Osteoblast (primary cell): ENCODE data around the gene RGS17. TPM values are rescaled to one million over a fixed set of nuclear protein-coding genes. Genes with fewer than 3 reads are reported as not detected.
A peak's percentile ranks its signal among the peaks of the same experiment; 100 is the strongest.
"Not testable (repeated sequence)": the region's sequence is repeated elsewhere in the genome, so short reads cannot be mapped to it uniquely, and the experiment has no call there.

Source experiments
- DNase-seq: peaks from one replicate; pipeline ENCODE4 v3.0.0; 2011; ENCODE audit warnings: low spot score, mixed read lengths; ENCODE audit not compliant: insufficient read length; ENCODE audit errors: missing footprints
- H2AFZ ChIP-seq: 2 replicates; pipeline ENCODE4 v1.6.0; 2011; ENCODE audit warnings: mild to moderate bottlenecking, low read length
- H3K27ac ChIP-seq: 2 replicates; pipeline ENCODE4 v1.5.1; 2011; ENCODE audit warnings: mild to moderate bottlenecking, low read depth, low read length, moderate library complexity
- H3K27me3 ChIP-seq: 2 replicates; pipeline ENCODE4 v1.6.0; 2012; ENCODE audit warnings: mild to moderate bottlenecking, control low read depth, inconsistent platforms, low read length, moderate library complexity; ENCODE audit not compliant: insufficient read depth
- H3K36me3 ChIP-seq: 2 replicates; pipeline ENCODE4 v1.5.1; 2011; ENCODE audit warnings: mild to moderate bottlenecking, low read length, control low read depth, moderate library complexity; ENCODE audit not compliant: insufficient read depth
- H3K4me1 ChIP-seq: 2 replicates; pipeline ENCODE4 v1.5.1; 2011; ENCODE audit warnings: mild to moderate bottlenecking, low read length, control low read depth, moderate library complexity; ENCODE audit not compliant: insufficient read depth
- H3K4me2 ChIP-seq: 2 replicates; pipeline ENCODE4 v1.6.0; 2011; ENCODE audit warnings: mild to moderate bottlenecking, low read length; ENCODE audit not compliant: insufficient read depth
- H3K4me3 ChIP-seq: fragments of 200-600 bp; sonication (generic); 3 replicates; pipeline ENCODE4 v1.5.1; 2012; ENCODE audit warnings: mild to moderate bottlenecking, low read length, inconsistent platforms; ENCODE audit not compliant: insufficient read depth
- H3K79me2 ChIP-seq: 2 replicates; pipeline ENCODE4 v1.6.0; 2012; ENCODE audit warnings: mild to moderate bottlenecking, low read length, control low read depth, inconsistent platforms; ENCODE audit not compliant: insufficient read depth
- H3K9me3 ChIP-seq: 2 replicates; pipeline ENCODE4 v1.5.1; 2011; ENCODE audit warnings: low read depth, low read length, control low read depth
- H4K20me1 ChIP-seq: 2 replicates; pipeline ENCODE4 v1.6.0; 2012; ENCODE audit warnings: mild to moderate bottlenecking, low read length, control low read depth; ENCODE audit not compliant: insufficient read depth
- total RNA-seq: library from RNA; depleted of rRNA; stranded (reverse); fragments of >200 nt; gene quantifications from 2 replicates; pipeline ENCODE4 v1.2.3, GENCODE V29; 2012
- TF ChIP-seq, protein P1 (sequence below): IDR thresholded peaks from 2 replicates; pipeline ENCODE4 v1.5.1; 2011; ENCODE audit warnings: mild to moderate bottlenecking, low read depth, low read length, moderate library complexity; ENCODE audit errors: extremely low read depth

RGS17 gene
- total RNA-seq, 1 donor, result 1.4 TPM

DNA sequence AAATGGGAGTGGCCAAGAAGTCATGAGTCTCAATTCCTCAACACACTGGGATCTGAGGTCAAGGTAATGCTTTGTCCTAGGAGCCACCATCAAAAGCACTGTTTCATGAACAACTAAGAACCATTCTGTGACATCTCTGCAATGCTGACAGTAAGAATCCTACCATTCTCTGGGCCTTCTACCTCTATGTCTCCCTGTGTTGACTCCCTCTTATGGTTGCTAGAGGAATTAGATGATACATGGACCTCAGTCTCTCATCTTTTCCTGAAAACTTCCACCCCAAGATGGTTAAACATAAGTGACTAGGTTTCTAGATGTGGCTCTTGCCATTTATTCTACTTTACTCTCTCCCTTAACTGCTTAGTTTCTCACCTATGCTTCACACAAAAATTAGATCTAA, 137.7 kb downstream of the RGS17 start:
- Histone ChIP-seq H3K27me3 (no peaks in the 10 kb centered on the region), H3K36me3 (peaks cover 32% of the 10 kb centered on the region), H2AFZ (no peak overlapping the region), H4K20me1 (no peaks in the 10 kb centered on the region), H3K4me2 (no peak overlapping the region), H3K27ac (no peak overlapping the region), H3K4me3 (no peak overlapping the region), H3K9me3 (no peaks in the 10 kb centered on the region), H3K4me1 (no peaks in the 10 kb centered on the region), H3K79me2 (peaks cover 75% of the 10 kb centered on the region)
- TF ChIP-seq, protein P1, sequence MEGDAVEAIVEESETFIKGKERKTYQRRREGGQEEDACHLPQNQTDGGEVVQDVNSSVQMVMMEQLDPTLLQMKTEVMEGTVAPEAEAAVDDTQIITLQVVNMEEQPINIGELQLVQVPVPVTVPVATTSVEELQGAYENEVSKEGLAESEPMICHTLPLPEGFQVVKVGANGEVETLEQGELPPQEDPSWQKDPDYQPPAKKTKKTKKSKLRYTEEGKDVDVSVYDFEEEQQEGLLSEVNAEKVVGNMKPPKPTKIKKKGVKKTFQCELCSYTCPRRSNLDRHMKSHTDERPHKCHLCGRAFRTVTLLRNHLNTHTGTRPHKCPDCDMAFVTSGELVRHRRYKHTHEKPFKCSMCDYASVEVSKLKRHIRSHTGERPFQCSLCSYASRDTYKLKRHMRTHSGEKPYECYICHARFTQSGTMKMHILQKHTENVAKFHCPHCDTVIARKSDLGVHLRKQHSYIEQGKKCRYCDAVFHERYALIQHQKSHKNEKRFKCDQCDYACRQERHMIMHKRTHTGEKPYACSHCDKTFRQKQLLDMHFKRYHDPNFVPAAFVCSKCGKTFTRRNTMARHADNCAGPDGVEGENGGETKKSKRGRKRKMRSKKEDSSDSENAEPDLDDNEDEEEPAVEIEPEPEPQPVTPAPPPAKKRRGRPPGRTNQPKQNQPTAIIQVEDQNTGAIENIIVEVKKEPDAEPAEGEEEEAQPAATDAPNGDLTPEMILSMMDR, result peak; percentile 21
- DNase-seq, result no peak

DNA sequence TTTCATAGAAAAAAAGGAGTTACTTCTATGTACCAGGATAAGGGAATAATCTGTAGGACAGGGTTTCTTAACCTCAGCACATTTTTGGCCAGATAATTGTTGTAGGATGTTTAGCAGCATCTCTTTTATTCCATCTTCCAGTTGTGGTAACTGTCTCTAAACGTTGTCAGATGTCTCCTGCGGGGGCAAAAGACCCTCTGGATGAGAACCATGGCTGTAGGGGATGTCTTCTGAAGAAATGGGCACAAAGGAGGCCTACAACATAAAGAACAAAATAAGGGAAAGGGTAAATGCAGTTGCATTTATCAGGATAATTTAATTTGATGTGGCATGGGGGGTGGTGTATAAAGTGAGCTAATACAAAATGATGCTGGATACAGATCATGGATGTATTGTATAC, 144.1 kb downstream of the RGS17 start:
- H3K36me3 ChIP-seq, result peaks cover 5% of the 10 kb centered on the region
- H3K9me3 ChIP-seq, result no peaks in the 10 kb centered on the region
- peaks cover 7% of the 10 kb centered on the region for H4K20me1 ChIP-seq
- no peak overlapping the region for H2AFZ ChIP-seq
- TF ChIP-seq, protein P1, result no peak
- no peak overlapping the region for H3K4me2 ChIP-seq
- H3K79me2 ChIP-seq, result peaks cover 53% of the 10 kb centered on the region
- no peak overlapping the region for H3K4me3 ChIP-seq
- H3K27me3 ChIP-seq, result no peaks in the 10 kb centered on the region
- DNase-seq, result no peak
- H3K27ac ChIP-seq, result no peak overlapping the region
- peaks cover 11% of the 10 kb centered on the region for H3K4me1 ChIP-seq

DNA sequence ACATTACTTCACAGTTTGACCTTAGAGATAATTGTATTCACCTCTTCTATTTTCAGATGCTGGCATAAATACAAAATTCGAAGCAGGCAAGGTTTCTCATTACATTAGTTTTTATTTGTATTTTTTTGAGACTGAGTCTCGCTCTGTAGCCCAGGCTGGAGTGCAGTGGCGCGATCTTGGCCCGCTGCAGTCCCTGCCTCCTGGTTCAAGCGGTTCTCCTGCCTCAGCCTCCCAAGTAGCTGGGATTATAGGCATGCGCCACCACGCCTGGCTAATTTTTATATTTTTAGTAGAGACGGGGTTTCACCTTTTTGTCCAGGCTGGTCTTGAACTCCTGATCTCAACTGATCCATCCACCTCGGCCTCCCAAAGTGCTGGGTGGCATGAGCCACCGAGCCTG, 145.8 kb downstream of the RGS17 start:
- H4K20me1 ChIP-seq, H3K4me3 ChIP-seq, H3K9me3 ChIP-seq, H3K27me3 ChIP-seq, H3K27ac ChIP-seq, DNase-seq, H3K36me3 ChIP-seq, H2AFZ ChIP-seq: not testable (repeated sequence)
- peaks cover 58% of the 10 kb centered on the region for H3K79me2 ChIP-seq
- H3K4me2 ChIP-seq, result peak overlapping the region; percentile 98
- H3K4me1 ChIP-seq, result peaks cover 21% of the 10 kb centered on the region

DNA sequence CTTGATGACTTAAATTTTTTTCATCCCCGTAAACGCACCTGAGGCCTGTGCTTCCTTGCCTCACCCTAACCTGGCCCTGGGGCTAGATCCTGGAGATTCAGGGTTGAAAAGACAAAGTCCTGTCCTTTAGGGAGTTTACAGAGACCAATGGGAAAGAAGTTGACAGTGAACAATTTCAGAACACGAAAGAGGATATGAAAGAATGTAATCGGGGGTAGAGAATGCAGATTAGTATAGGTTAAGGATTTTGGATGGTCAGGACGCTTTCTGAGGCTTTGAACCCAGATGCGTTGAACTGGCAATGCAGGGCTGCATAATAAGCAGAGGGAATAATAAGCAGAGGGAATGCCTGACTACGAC, 146.6 kb downstream of the RGS17 start:
- peaks cover 3% of the 10 kb centered on the region for H3K36me3 ChIP-seq
- peak overlapping the region; percentile 7 for H2AFZ ChIP-seq
- H3K27ac ChIP-seq, result peak overlapping the region; percentile 84
- no peaks in the 10 kb centered on the region for H3K9me3 ChIP-seq
- peaks cover 61% of the 10 kb centered on the region for H3K79me2 ChIP-seq
- peaks cover 29% of the 10 kb centered on the region for H3K4me1 ChIP-seq
- H3K4me3 ChIP-seq, result peak overlapping the region; percentile 94
- no peak for DNase-seq
- H4K20me1 ChIP-seq, result peaks cover 9% of the 10 kb centered on the region
- TF ChIP-seq, protein P1, result no peak
- H3K27me3 ChIP-seq, result no peaks in the 10 kb centered on the region
- H3K4me2 ChIP-seq, result peak overlapping the region; percentile 98
